Measurements from ENCODE around the gene KCNIP1.

KCNIP1 gene

GRCh38 chr5:170510126-170510525 is 6.3 kb downstream of the KCNIP1 start:
- H3K36me3 Mint-ChIP-seq (ENCODE audit: low read depth): no peaks in the 10 kb centered on the region

GRCh38 chr5:170510559-170510958 is 6.7 kb downstream of the KCNIP1 start:
- Mint-ChIP-seq H3K4me1 (ENCODE audit: low read depth) (no peaks in the 10 kb centered on the region), H3K4me3 (no peak overlapping the region), H3K36me3 (ENCODE audit: low read depth) (no peaks in the 10 kb centered on the region), H3K27ac (no peak overlapping the region), H3K27me3 (peaks cover 11% of the 10 kb centered on the region), H3K9me3 (no peaks in the 10 kb centered on the region)
- no peak for DNase-seq

More at GRCh38 chr5:170510126-170510525, 6.3 kb downstream of the KCNIP1 start:
- Mint-ChIP-seq H3K27ac (no peak overlapping the region), H3K4me1 (ENCODE audit: low read depth) (no peaks in the 10 kb centered on the region), H3K4me3 (no peak overlapping the region), H3K9me3 (no peaks in the 10 kb centered on the region), H3K27me3 (peaks cover 16% of the 10 kb centered on the region)
- no peak for DNase-seq

DNA sequence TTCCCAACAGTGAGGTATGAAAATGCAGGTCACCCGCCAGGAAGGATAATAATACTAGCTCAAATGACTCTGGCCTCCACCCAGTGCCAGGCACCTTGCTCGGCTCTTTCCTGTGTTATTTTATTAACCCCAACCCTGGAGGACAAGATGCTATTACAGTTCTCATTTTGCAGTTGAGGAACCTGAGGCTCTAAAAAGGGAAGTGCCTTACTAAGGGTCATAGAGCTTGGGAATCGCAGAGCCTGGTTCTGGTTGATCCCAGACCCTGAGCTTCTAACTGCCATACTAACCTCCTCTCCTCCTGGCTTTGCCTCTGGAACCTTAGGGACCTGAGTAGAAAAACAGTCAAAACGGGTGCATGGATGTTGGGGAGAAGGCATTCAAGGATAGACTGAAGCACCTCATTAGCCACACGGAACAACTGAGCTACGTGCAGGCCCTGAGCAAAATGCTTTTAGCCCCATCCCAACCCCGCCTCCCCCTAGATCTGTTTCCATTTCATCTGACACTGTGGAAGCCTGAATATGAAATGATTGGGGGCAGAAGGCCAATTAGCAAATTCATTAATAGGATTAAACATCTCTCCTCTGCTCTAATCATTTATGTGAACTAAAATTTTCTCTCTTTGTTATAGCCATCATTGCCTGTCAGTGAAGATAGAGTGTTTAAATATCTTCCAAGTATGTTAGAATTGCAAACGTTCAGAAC is 7.9 kb downstream of the KCNIP1 start:
- no peak for DNase-seq
- no peaks in the 10 kb centered on the region for H3K9me3 Mint-ChIP-seq
- peaks cover 4% of the 10 kb centered on the region for H3K27me3 Mint-ChIP-seq
- H3K36me3 Mint-ChIP-seq (ENCODE audit: low read depth): no peaks in the 10 kb centered on the region
- no peak overlapping the region for H3K27ac Mint-ChIP-seq
- H3K4me3 Mint-ChIP-seq: no peak overlapping the region
- no peaks in the 10 kb centered on the region for H3K4me1 Mint-ChIP-seq (ENCODE audit: low read depth)

DNA sequence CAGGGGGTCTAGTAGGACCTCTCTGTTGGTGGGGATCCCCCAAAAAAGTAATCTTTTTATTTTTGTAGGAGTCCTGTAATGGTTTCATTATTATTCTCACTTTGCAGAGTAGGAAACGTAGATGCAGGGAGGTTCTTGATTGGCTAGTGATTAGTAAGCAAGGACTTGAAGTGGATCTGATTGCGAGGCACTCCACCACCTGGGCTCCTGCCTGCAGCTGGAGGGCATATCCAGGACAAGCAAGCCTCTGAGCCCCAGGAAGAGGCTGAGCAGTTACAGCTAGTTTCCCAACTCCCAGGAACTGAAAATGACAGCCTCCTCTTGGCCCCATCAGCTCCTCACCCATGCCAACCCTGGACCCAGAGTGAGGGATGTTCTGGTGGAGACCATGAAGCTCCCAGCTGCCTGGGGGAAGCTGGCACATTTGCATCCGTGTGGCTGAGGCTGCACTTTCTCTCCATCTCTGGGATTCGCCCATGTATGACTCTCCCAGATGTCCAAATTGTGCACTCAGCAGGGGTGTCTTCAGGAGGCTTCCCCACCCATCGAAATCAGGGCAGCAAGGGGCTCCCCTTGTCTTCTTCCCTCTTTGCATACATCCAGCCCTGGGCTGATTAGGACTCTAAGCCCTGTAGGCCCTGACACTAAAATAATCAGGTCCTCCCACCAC is 10.2 kb downstream of the KCNIP1 start:
- Mint-ChIP-seq H3K4me1 (ENCODE audit: low read depth) (no peaks in the 10 kb centered on the region), H3K4me3 (no peak overlapping the region), H3K9me3 (no peaks in the 10 kb centered on the region), H3K27ac (no peak overlapping the region), H3K36me3 (ENCODE audit: low read depth) (no peaks in the 10 kb centered on the region), H3K27me3 (no peaks in the 10 kb centered on the region)
- DNase-seq: no peak

DNA sequence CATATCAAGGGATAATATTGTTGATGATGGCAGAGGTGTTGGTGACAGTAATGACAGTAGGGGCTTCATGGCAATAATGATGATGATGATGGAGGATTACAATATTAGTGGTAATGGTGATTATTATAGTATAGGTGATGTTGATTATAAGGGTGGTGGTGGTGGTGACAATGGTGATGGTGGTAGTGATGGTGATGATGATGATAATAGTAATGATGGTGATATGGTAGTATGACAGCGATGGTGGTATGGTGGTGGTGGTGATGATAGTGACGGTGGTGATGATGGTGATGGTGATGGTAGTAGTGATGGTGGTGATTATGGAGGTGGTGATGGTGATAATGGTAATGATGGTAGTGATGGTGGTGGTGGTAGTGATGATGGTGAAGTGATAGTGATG is 13.6 kb downstream of the KCNIP1 start:
- Mint-ChIP-seq H3K4me1 (ENCODE audit: low read depth) (no peaks in the 10 kb centered on the region), H3K9me3 (no peaks in the 10 kb centered on the region), H3K4me3 (no peak overlapping the region), H3K27me3 (peaks cover 6% of the 10 kb centered on the region), H3K36me3 (ENCODE audit: low read depth) (no peaks in the 10 kb centered on the region), H3K27ac (no peak overlapping the region)
- DNase-seq: no peak

DNA sequence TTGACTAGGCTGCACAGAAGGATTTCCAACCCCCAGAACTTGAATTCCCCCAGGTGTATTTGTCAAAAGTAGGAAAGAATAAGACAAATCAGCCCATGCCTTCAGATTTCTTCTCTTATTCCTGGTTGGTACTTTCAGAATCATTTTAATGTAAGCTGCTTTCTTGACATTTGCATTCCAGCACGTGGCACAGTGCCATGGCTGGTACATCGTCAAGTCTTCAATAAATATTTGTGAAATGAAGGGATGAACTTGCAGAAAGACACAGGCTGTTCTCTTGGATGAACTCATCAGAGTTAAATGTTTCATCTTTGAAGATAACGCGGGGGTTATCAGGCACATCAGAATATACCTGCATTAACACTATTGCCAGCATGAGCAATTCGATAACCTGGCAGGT is 14.5 kb downstream of the KCNIP1 start:
- H3K36me3 Mint-ChIP-seq (ENCODE audit: low read depth): no peaks in the 10 kb centered on the region
- H3K4me1 Mint-ChIP-seq (ENCODE audit: low read depth): no peaks in the 10 kb centered on the region
- no peak overlapping the region for H3K4me3 Mint-ChIP-seq
- DNase-seq: no peak
- peaks cover 6% of the 10 kb centered on the region for H3K27me3 Mint-ChIP-seq
- H3K27ac Mint-ChIP-seq: no peak overlapping the region
- H3K9me3 Mint-ChIP-seq: no peaks in the 10 kb centered on the region

DNA sequence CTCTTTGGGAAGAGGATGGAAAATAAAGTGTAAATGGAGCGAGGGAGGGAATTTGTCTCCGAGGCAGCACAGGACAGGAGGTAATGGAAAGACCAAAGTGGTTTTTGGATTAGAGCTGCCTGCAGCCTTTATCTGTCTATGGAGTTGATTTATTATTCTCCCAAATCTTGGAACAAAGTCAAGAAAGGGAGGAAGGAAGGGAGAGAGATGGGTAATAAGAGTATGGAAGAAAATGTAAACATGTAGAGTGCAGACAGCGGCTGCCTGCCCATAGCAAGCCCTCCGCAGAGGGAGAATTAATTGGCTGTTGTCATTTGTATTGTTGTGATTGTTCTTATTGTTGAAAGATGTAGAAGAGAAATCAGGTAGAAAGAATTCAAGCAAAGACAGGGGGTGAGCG is 15.7 kb downstream of the KCNIP1 start:
- Mint-ChIP-seq H3K4me1 (ENCODE audit: low read depth) (no peaks in the 10 kb centered on the region), H3K27ac (no peak overlapping the region), H3K36me3 (ENCODE audit: low read depth) (no peaks in the 10 kb centered on the region), H3K9me3 (no peaks in the 10 kb centered on the region), H3K4me3 (no peak overlapping the region), H3K27me3 (peaks cover 6% of the 10 kb centered on the region)
- DNase-seq: no peak

- Mint-ChIP-seq H3K36me3 (ENCODE audit: low read depth) (no peaks in the 10 kb centered on the region), H3K27ac (no peak overlapping the region), H3K27me3 (peaks cover 6% of the 10 kb centered on the region), H3K9me3 (no peaks in the 10 kb centered on the region), H3K4me1 (ENCODE audit: low read depth) (no peaks in the 10 kb centered on the region), H3K4me3 (no peak overlapping the region)
- no peak for DNase-seq
These were observed 16.6 kb downstream of the KCNIP1 start for GRCh38 chr5:170520372-170520771.

GRCh38 chr5:170522211-170523141 is 18.7 kb downstream of the KCNIP1 start:
- H3K4me1 Mint-ChIP-seq (ENCODE audit: low read depth): no peaks in the 10 kb centered on the region
- H3K27me3 Mint-ChIP-seq: peaks cover 9% of the 10 kb centered on the region
- H3K4me3 Mint-ChIP-seq: no peak overlapping the region
- DNase-seq: no peak
- no peak overlapping the region for H3K27ac Mint-ChIP-seq
- H3K9me3 Mint-ChIP-seq: no peaks in the 10 kb centered on the region
- H3K36me3 Mint-ChIP-seq (ENCODE audit: low read depth): no peaks in the 10 kb centered on the region

- Mint-ChIP-seq H3K9me3 (no peaks in the 10 kb centered on the region), H3K27me3 (peaks cover 9% of the 10 kb centered on the region), H3K4me3 (no peak overlapping the region), H3K36me3 (ENCODE audit: low read depth) (no peaks in the 10 kb centered on the region), H3K4me1 (ENCODE audit: low read depth) (no peaks in the 10 kb centered on the region), H3K27ac (no peak overlapping the region)
- no peak for DNase-seq
These were observed 19.3 kb downstream of the KCNIP1 start for GRCh38 chr5:170523142-170523551.

DNA sequence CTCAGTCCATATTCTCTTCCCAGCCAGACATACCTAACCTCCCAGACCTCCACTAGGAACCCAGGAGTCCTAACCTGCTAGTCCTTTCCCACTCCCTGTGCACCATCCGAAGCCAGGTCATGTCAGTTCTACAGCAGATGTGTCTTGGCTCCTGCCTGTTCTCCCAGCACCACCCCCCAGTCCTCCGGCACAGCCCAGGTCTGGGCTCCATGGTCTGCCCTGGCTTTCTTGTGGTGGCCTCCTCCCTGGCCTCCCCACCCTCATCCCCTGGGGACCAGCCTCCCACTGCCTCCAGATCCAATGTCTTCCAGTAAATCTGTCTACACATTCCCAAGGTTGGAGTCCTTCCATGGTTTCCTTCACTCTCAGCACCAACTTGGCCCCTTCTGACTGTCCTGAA is 20.0 kb downstream of the KCNIP1 start:
- no peaks in the 10 kb centered on the region for H3K9me3 Mint-ChIP-seq

DNA sequence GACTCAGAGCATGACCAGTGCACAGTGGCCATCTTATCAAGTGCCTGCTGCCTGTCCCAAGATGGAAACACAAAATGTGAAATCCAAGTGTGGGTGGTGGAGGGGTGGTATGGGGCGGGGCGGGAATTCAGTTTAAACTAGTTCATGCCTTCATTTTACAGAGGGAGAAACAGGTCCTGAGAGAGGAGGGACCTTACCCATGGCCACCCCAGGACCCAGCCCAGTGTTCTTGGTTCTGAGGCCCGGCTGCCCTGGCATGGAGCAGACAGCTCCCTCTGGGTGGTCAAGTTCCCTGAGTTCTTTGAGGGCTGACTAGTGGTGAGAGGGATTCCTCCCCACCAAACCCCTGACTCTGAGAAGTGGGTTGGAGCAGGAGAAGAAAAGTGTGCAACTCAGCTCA is 20.8 kb downstream of the KCNIP1 start:
- Mint-ChIP-seq H3K27ac (no peak overlapping the region), H3K27me3 (peaks cover 12% of the 10 kb centered on the region), H3K4me1 (ENCODE audit: low read depth) (no peaks in the 10 kb centered on the region), H3K9me3 (no peaks in the 10 kb centered on the region), H3K36me3 (ENCODE audit: low read depth) (no peaks in the 10 kb centered on the region), H3K4me3 (no peak overlapping the region)
- DNase-seq: no peak

More for the DNA sequence above, 20.0 kb downstream of the KCNIP1 start:
- Mint-ChIP-seq H3K4me1 (ENCODE audit: low read depth) (no peaks in the 10 kb centered on the region), H3K27me3 (peaks cover 12% of the 10 kb centered on the region), H3K4me3 (no peak overlapping the region), H3K27ac (no peak overlapping the region), H3K36me3 (ENCODE audit: low read depth) (no peaks in the 10 kb centered on the region)
- DNase-seq: no peak

- Mint-ChIP-seq H3K36me3 (ENCODE audit: low read depth) (no peaks in the 10 kb centered on the region), H3K4me1 (ENCODE audit: low read depth) (no peaks in the 10 kb centered on the region), H3K9me3 (no peaks in the 10 kb centered on the region), H3K4me3 (no peak overlapping the region), H3K27me3 (peaks cover 15% of the 10 kb centered on the region), H3K27ac (no peak overlapping the region)
- no peak for DNase-seq
These were observed 21.8 kb downstream of the KCNIP1 start for GRCh38 chr5:170525470-170526211.

GRCh38 chr5:170527991-170528390 is 24.2 kb downstream of the KCNIP1 start:
- no peak overlapping the region for H3K27ac Mint-ChIP-seq
- no peak for DNase-seq
- no peaks in the 10 kb centered on the region for H3K4me1 Mint-ChIP-seq (ENCODE audit: low read depth)
- no peak overlapping the region for H3K4me3 Mint-ChIP-seq
- no peaks in the 10 kb centered on the region for H3K36me3 Mint-ChIP-seq (ENCODE audit: low read depth)
- no peaks in the 10 kb centered on the region for H3K9me3 Mint-ChIP-seq
- peaks cover 17% of the 10 kb centered on the region for H3K27me3 Mint-ChIP-seq

Data from activated T-cell treated with anti-CD3 and anti-CD28 coated beads, Interleukin-2, amount 50 U/mL, for 24 hours (primary cell).